HG03135 (cell line): ENCODE data around the gene FIBIN.
"Not testable (repeated sequence)": the region's sequence is repeated elsewhere in the genome, so short reads cannot be mapped to it uniquely, and the experiment has no call there.

Source experiments
- ATAC-seq: cut with Tn5 transposase; IDR thresholded peaks from one replicate; pipeline ENCODE4 v1.9.1; 2021; ENCODE audit warnings: mild to moderate bottlenecking, moderate library complexity; ENCODE audit not compliant: unreplicated experiment

FIBIN gene

GRCh38 chr11:26976389-26976788, 17.5 kb upstream of the FIBIN start:
- ATAC-seq, result no peak

GRCh38 chr11:26977209-26977608, 16.7 kb upstream of the FIBIN start:
- not testable (repeated sequence) for ATAC-seq

GRCh38 chr11:26983645-26984044, 10.3 kb upstream of the FIBIN start:
- no peak for ATAC-seq

GRCh38 chr11:26985470-26985869, 8.4 kb upstream of the FIBIN start:
- no peak for ATAC-seq

- no peak for ATAC-seq
Measured at GRCh38 chr11:26985943-26986342, 8.0 kb upstream of the FIBIN start.

GRCh38 chr11:26987272-26987671, 6.6 kb upstream of the FIBIN start:
- ATAC-seq, result no peak

- no peak for ATAC-seq
Measured at GRCh38 chr11:26987731-26988130, 6.2 kb upstream of the FIBIN start.

- ATAC-seq, result no peak
Measured at GRCh38 chr11:26992031-26992541, 1.8 kb upstream of the FIBIN start.

GRCh38 chr11:26994631-26995095, 751 bp downstream of the FIBIN start:
- no peak for ATAC-seq

GRCh38 chr11:26995701-26996460, 2.0 kb downstream of the FIBIN start:
- ATAC-seq, result no peak

GRCh38 chr11:26997378-26997777, 3.5 kb downstream of the FIBIN start:
- ATAC-seq, result no peak

- ATAC-seq, result not testable (repeated sequence)
Measured at GRCh38 chr11:27001136-27001730, 7.3 kb downstream of the FIBIN start.

- no peak for ATAC-seq
Measured at GRCh38 chr11:27002431-27002830, 8.5 kb downstream of the FIBIN start.

GRCh38 chr11:27002838-27003237, 8.9 kb downstream of the FIBIN start:
- ATAC-seq, result no peak

GRCh38 chr11:27004103-27004502, 10.2 kb downstream of the FIBIN start:
- no peak for ATAC-seq

- ATAC-seq, result no peak
Measured at GRCh38 chr11:27008811-27009535, 15.1 kb downstream of the FIBIN start.

GRCh38 chr11:27011560-27012233, 17.8 kb downstream of the FIBIN start:
- no peak for ATAC-seq

- no peak for ATAC-seq
Measured at GRCh38 chr11:27012234-27012921, 18.5 kb downstream of the FIBIN start.

- ATAC-seq, result no peak
Measured at GRCh38 chr11:27013781-27014361, 20.0 kb downstream of the FIBIN start.

GRCh38 chr11:27018902-27019529, 25.1 kb downstream of the FIBIN start:
- no peak for ATAC-seq
